Left lung (tissue), 10 donors: ENCODE results near the gene BRD7. TPM values are rescaled to one million over a fixed set of nuclear protein-coding genes. Genes with fewer than 3 reads are reported as not detected.

Experiments used
- ATAC-seq: fragments of 200-7000 bp; cut with Tn5 transposase; one replicate; pipeline ENCODE4 v1.9.1; 2020; ENCODE audit warnings: moderate library complexity
- DNase-seq, 4 donors: peaks; one replicate each; pipeline ENCODE4 v3.0.0-alpha.2; 2013 to 2020
- H3K27ac ChIP-seq, 2 donors: fragments of 200-600 bp; sonication (generic) in 1 of 2; one replicate each; pipeline versions ENCODE4 v1.5.0 to v1.8.0; 2020 to 2021
- H3K27me3 ChIP-seq, 2 donors: fragments of 200-600 bp; sonication (generic) in 1 of 2; one replicate each; pipeline versions ENCODE4 v1.5.0 to v1.8.0; 2020 to 2021
- H3K36me3 ChIP-seq, 2 donors: fragments of 200-600 bp; sonication (generic) in 1 of 2; one replicate each; pipeline versions ENCODE4 v1.5.0 to v1.8.0; 2020 to 2021
- H3K4me1 ChIP-seq, 2 donors: fragments of 200-600 bp; one replicate each; pipeline ENCODE4 v1.8.0; 2021
- H3K4me3 ChIP-seq, 2 donors: fragments of 200-600 bp; sonication (generic) in 1 of 2; one replicate each; pipeline versions ENCODE4 v1.5.0 to v1.8.0; 2020 to 2021; ENCODE audit warnings: mild to moderate bottlenecking in 1 of 2
- H3K9me3 ChIP-seq, 2 donors: fragments of 200-600 bp; sonication (generic) in 1 of 2; one replicate each; pipeline versions ENCODE4 v1.5.0 to v1.8.0; 2020 to 2021
- intact Hi-C, 2 donors: fragments of 100-400 bp; cut with DNase I; formaldehyde crosslinking; loops; one replicate each; pipeline versions ENCODE4 v1.11.2 to v1.14.2; 2022
- polyA plus RNA-seq, 6 donors: library from polyadenylated mRNA; unstranded; fragments of 120-200 nt; gene quantifications; one replicate each; pipeline ENCODE4 v1.2.1, GENCODE V29; 2013; ENCODE audit not compliant: insufficient read length in 6 of 6
- total RNA-seq, 2 donors: library from RNA; stranded (reverse); fragmentation: NEBNext Ultra II Directional; extraction: Animal tissue kit (Norgen Biotek cat#: 25700); gene quantifications; one replicate each; pipeline ENCODE4 v1.2.1, GENCODE V29; 2021
- TF ChIP-seq, protein P1 (sequence below), 2 donors: fragments of 200-600 bp; sonication (generic) in 1 of 2; IDR thresholded peaks; one replicate each; pipeline versions ENCODE4 v1.5.0 to v1.8.0; 2021; ENCODE audit warnings: antibody characterized with exemption in 2 of 2
- donor health status: DM: no; HTN: yes; CAD: no.
- donor health status: DM: no; HTN: no; CAD: no.

BRD7 gene
- total and polyA plus RNA-seq, 8 donors: 59.8 to 113 (median 97.6) TPM

- Histone ChIP-seq H3K9me3 (no peaks in the 10 kb centered on the region), H3K27me3 (peaks cover 0 to 6% of the 10 kb centered on the region in 2 donors), H3K4me1 (no peaks in the 10 kb centered on the region), H3K27ac (no peak overlapping the region), H3K36me3 (no peaks in the 10 kb centered on the region), H3K4me3 (no peak overlapping the region)
- ATAC-seq: no peak
- intact Hi-C loops: no loop called here
- no peak for DNase-seq
- TF ChIP-seq, protein P1, sequence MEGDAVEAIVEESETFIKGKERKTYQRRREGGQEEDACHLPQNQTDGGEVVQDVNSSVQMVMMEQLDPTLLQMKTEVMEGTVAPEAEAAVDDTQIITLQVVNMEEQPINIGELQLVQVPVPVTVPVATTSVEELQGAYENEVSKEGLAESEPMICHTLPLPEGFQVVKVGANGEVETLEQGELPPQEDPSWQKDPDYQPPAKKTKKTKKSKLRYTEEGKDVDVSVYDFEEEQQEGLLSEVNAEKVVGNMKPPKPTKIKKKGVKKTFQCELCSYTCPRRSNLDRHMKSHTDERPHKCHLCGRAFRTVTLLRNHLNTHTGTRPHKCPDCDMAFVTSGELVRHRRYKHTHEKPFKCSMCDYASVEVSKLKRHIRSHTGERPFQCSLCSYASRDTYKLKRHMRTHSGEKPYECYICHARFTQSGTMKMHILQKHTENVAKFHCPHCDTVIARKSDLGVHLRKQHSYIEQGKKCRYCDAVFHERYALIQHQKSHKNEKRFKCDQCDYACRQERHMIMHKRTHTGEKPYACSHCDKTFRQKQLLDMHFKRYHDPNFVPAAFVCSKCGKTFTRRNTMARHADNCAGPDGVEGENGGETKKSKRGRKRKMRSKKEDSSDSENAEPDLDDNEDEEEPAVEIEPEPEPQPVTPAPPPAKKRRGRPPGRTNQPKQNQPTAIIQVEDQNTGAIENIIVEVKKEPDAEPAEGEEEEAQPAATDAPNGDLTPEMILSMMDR (IDR thresholded peaks at IDR 0.05): no peak
These were observed 21.6 kb upstream of the BRD7 start for GRCh38 chr16:50390371-50390771.

DNA sequence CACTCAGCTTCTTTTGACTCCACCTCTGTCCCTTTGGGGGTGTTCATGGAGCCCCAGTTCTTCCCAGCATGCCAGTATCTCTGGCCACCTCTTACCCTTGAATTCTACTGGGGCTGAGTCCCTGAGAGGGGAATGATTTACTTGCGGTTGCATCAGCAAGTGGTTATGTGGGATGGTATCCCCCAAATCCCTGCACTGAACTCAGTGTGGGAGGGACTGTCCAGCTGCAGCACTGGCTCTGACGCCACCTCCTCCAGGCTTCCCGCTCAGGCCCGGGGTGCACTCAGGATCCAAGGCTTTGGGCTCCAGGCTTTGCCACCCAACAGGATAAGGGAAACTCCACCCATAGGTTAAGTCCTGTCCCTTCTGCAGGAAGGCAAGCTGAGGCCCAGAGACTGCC is 21.1 kb upstream of the BRD7 start:
- Histone ChIP-seq H3K36me3 (no peaks in the 10 kb centered on the region), H3K27me3 (peaks cover 0 to 6% of the 10 kb centered on the region in 2 donors), H3K4me1 (no peaks in the 10 kb centered on the region), H3K27ac (no peak overlapping the region), H3K4me3 (no peak overlapping the region), H3K9me3 (no peaks in the 10 kb centered on the region)
- intact Hi-C loops: no loop called here
- ATAC-seq: no peak
- TF ChIP-seq, protein P1 (IDR thresholded peaks at IDR 0.05): no peak
- DNase-seq: no peak

DNA sequence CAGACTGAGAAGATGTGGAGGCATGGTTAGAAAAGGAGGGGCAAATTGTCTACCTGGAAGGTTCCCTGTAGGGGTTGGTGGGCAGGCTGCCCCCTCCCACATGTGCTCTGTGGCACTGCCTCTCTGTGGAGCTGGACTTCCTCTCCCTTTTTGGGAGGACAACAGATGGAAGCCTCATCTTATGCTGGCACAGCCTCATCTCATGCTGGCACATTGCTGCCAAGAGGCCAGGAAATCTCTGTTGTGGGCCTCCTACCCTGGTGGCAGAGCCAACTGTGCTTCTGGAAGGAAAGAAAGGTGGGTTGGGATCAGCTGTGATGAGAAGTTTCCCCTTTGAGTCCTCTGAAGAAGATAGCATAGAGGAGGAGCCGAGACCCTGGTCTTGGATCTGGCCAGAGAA is 19.7 kb upstream of the BRD7 start:
- no peaks in the 10 kb centered on the region for H3K36me3 ChIP-seq
- TF ChIP-seq, protein P1 (IDR thresholded peaks at IDR 0.05): no peak
- H3K27ac ChIP-seq: no peak overlapping the region
- intact Hi-C loops: no loop called here
- DNase-seq (no peak), ATAC-seq (no peak)
- no peaks in the 10 kb centered on the region for H3K4me1 ChIP-seq
- no peak overlapping the region for H3K4me3 ChIP-seq
- no peaks in the 10 kb centered on the region for H3K9me3 ChIP-seq
- H3K27me3 ChIP-seq: peaks cover 0 to 6% of the 10 kb centered on the region in 2 donors

DNA sequence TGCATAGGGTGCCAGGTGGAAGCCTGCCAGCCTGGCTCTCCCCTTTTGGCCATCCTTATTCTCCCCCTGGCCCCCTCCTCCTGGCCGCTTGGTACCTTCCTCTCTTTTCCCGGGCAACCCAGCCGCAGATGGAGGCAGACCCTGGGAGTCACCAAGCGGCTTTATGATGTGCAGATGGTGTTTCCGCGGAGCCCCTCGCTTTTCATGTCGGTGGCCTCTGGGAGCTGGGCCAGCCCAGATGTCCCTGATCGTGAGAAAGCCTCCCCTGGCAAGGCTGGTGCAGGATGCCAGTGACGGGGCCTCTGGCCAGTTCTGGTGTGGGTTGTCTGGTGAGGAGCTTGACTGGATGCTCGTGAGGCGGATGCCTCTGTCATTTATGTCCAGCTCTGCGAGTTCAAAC is 18.0 kb upstream of the BRD7 start:
- H3K4me1 ChIP-seq: no peaks in the 10 kb centered on the region
- no peak for DNase-seq
- H3K4me3 ChIP-seq: no peak overlapping the region
- no peak for ATAC-seq
- H3K9me3 ChIP-seq: no peaks in the 10 kb centered on the region
- peaks cover 0 to 6% of the 10 kb centered on the region in 2 donors for H3K27me3 ChIP-seq
- no peak overlapping the region for H3K27ac ChIP-seq
- no peaks in the 10 kb centered on the region for H3K36me3 ChIP-seq
- TF ChIP-seq, protein P1 (IDR thresholded peaks at IDR 0.05): no peak
- intact Hi-C loops: no loop called here

DNA sequence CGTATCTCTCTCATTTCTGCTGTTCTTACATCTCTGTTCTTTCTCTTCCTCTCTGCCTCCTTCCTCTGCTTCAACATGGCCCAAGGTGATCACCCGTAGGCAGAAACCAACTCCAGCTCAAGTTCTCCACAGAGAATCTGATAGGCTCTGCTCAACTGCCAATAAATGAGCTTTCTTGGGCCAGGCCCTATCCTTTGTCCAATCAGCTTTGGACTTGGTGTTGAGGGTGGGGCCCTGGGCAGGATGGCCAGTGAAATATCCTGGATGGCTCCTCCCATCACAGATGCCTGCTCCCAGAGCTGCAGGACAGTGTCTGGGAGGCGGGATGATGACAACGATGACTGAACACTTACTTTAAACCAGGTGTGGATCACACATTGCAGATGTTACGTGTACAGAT is 17.4 kb upstream of the BRD7 start:
- intact Hi-C loops: no loop called here
- H3K9me3 ChIP-seq: no peaks in the 10 kb centered on the region
- H3K4me3 ChIP-seq: no peak overlapping the region
- no peaks in the 10 kb centered on the region for H3K4me1 ChIP-seq
- H3K36me3 ChIP-seq: no peaks in the 10 kb centered on the region
- ATAC-seq: no peak
- no peak overlapping the region for H3K27ac ChIP-seq
- no peak for DNase-seq
- TF ChIP-seq, protein P1 (IDR thresholded peaks at IDR 0.05): no peak
- peaks cover 0 to 6% of the 10 kb centered on the region in 2 donors for H3K27me3 ChIP-seq
